MM.1S (cell line): ENCODE measurements around the gene LSM4.

Source experiments
- CTCF ChIP-seq: fragments of 300-600 bp; sonication (generic); IDR thresholded peaks from 2 replicates; pipeline ENCODE4 v1.5.1; 2016; ENCODE audit warnings: antibody characterized with exemption, low read length, mixed read lengths
- EZH2 ChIP-seq: fragments of 300-600 bp; sonication (generic); optimal IDR thresholded peaks from 2 replicates; pipeline ENCODE3; 2017; ENCODE audit warnings: low read depth, mild to moderate bottlenecking, antibody characterized with exemption, low read length, mixed read lengths

- TF ChIP-seq CTCF, result no peak
- no peak for TF ChIP-seq EZH2
These were observed 21.7 kb upstream of the LSM4 start for GRCh38 chr19:18344582-18344950.
